Heart right ventricle (tissue), 16 donors: ENCODE measurements around the gene GPR155. TPM values are rescaled to one million over a fixed set of nuclear protein-coding genes. Genes with fewer than 3 reads are reported as not detected.

ENCODE experiments used
- ATAC-seq, 8 donors: fragments of 200-7000 bp; cut with Tn5 transposase; one replicate each; pipeline ENCODE4 v1.9.1; 2020; ENCODE audit warnings: mild to moderate bottlenecking in 8 of 8, moderate library complexity in 8 of 8, moderate number of reproducible peaks in 1 of 8
- DNase-seq, 2 donors: peaks; one replicate each; pipeline ENCODE4 v3.0.0-alpha.2; 2020
- H3K27ac ChIP-seq, 10 donors: fragments of 200-600 bp; sonication (generic) in 2 of 10; one replicate each; pipeline versions ENCODE4 v1.5.0 to v1.8.0; 2020 to 2022; ENCODE audit warnings: mild to moderate bottlenecking in 3 of 10
- H3K27me3 ChIP-seq, 7 donors: fragments of 200-600 bp; one replicate each; pipeline ENCODE4 v1.8.0; 2021 to 2022; ENCODE audit warnings: mild to moderate bottlenecking in 2 of 7
- H3K36me3 ChIP-seq, 9 donors: fragments of 200-600 bp; sonication (generic) in 1 of 9; one replicate each; pipeline versions ENCODE4 v1.5.0 to v1.8.0; 2020 to 2022; ENCODE audit warnings: mild to moderate bottlenecking in 2 of 9
- H3K4me1 ChIP-seq, 9 donors: fragments of 200-600 bp; sonication (generic) in 1 of 9; one replicate each; pipeline versions ENCODE4 v1.5.0 to v1.8.0; 2020 to 2022; ENCODE audit warnings: mild to moderate bottlenecking in 4 of 9
- H3K4me3 ChIP-seq, 10 donors: fragments of 200-600 bp; sonication (generic) in 2 of 10; one replicate each; pipeline versions ENCODE4 v1.5.0 to v1.8.0; 2020 to 2022; ENCODE audit warnings: mild to moderate bottlenecking in 7 of 10, moderate library complexity in 2 of 10
- H3K9me3 ChIP-seq, 11 donors: fragments of 200-600 bp in 10 of 11; sonication (generic) in 2 of 11; one replicate each; pipeline versions ENCODE4 v1.5.0 to v1.8.0; 2013 to 2022; ENCODE audit warnings: mild to moderate bottlenecking in 2 of 11, control low read depth in 1 of 11, moderate library complexity in 1 of 11
- CTCF ChIP-seq, 9 donors: fragments of 200-600 bp; sonication (generic) in 2 of 9; IDR thresholded peaks; one replicate each; pipeline versions ENCODE4 v1.5.0 to v1.8.0; 2021 to 2022; ENCODE audit warnings: antibody characterized with exemption in 9 of 9, mild to moderate bottlenecking in 5 of 9, moderate library complexity in 1 of 9
- WGBS, 2 donors: extraction: QIAGEN DNeasy Blood & Tissue Kit; methylation state at CpG; one replicate each; pipeline ENCODE4 v1.1.7; 2013; ENCODE audit warnings: inconsistent platforms in 1 of 2; 5-methylcytosine and 5-hydroxymethylcytosine counted together
- intact Hi-C, 10 donors: fragments of 100-400 bp; cut with DNase I; formaldehyde crosslinking; loops; one replicate each; pipeline versions ENCODE4 v1.11.1 to v1.14.2; 2022
- polyA plus RNA-seq, 2 donors: library from polyadenylated mRNA; stranded (reverse); fragments of 200-250 nt; gene quantifications; one replicate each; pipeline ENCODE4 v1.2.3, GENCODE V29; 2013
- total RNA-seq, 10 donors: library from RNA; stranded (reverse); fragmentation: NEBNext Ultra II Directional in 3 of 10; extraction: Animal tissue kit (Norgen Biotek cat#: 25700) in 3 of 10; gene quantifications; one replicate each; pipeline versions ENCODE4 v1.2.1 to v1.2.4, GENCODE V29; 2021 to 2023
- donor health status: Arrhythmogenic right ventricular cardiomyopathy.
- donor health status: ischemic (EF 13 %, LVEDD 7.1; RV severe dilation, severe dysfunction).
- donor health status: healthy with polysubstance abuse.
- donor health status: DM: no; HTN: yes; CAD: no.
- donor health status: DM: no; HTN: no; CAD: no.
- donor health status: ischemic (EF 25% LVEDD 6.9; RV normal size, moderate dysfunction).
- donor health status: ischemic (EF 25% LVEDD 5.7; RV mildly dilated, moderate dysfunction).
- donor health status: healthy.
- donor health status: DM: yes; HTN: yes; CAD: no.
- donor health status: Ischemic cardiomyopathy.
- donor health status: ischemic (EF 35%, LVEDD 5.7; RV mildly dilated, moderate dysfunction).
- donor health status: nonischemic (EF 11% LVEDD 7.7; RV severe dilation, severe dysfunction).
- donor health status: DM: yes; HTN: yes; CAD: no.
- donor health status: PGD.
- donor health status: ischemic (EF 29% LVEDD 5.4; RV normal size, mild dysfunction).
- donor health status: nonischemic (EF 23%, LVEDD 6.1; RV moderate dilation, normal function).

Gene GPR155
- total and polyA plus RNA-seq, 12 donors: 2.3 to 17.9 (median 13.2) TPM

GRCh38 chr2:174400853-174401252 is 86.0 kb downstream of the GPR155 start:
- H3K27me3 ChIP-seq: no peaks in the 10 kb centered on the region
- no peak for ATAC-seq
- H3K4me1 ChIP-seq: peaks cover 0 to 16% (median 10%) of the 10 kb centered on the region in 9 donors
- no peak overlapping the region for H3K27ac ChIP-seq
- intact Hi-C loops: no loop called here
- H3K4me3 ChIP-seq: no peak overlapping the region
- no peaks in the 10 kb centered on the region for H3K9me3 ChIP-seq
- H3K36me3 ChIP-seq: peaks cover 0 to 48% (median 10%) of the 10 kb centered on the region in 9 donors
- no peak for DNase-seq
- TF ChIP-seq CTCF (IDR thresholded peaks at IDR 0.05): no peak

GRCh38 chr2:174399171-174399570 is 87.7 kb downstream of the GPR155 start:
- Histone ChIP-seq H3K4me1 (peaks cover 2 to 23% (median 17%) of the 10 kb centered on the region in 9 donors), H3K4me3 (no peak overlapping the region), H3K27ac (no peak overlapping the region), H3K9me3 (no peaks in the 10 kb centered on the region), H3K27me3 (no peaks in the 10 kb centered on the region), H3K36me3 (peaks cover 0 to 46% (median 10%) of the 10 kb centered on the region in 9 donors)
- TF ChIP-seq CTCF (IDR thresholded peaks at IDR 0.05): no peak
- DNase-seq (no peak), ATAC-seq (no peak)
- intact Hi-C loops: no loop called here
- 75 to 87% methylated on average over 1 of the region's 1 CpG for WGBS, 2 donors

GRCh38 chr2:174397773-174398172 is 89.1 kb downstream of the GPR155 start:
- TF ChIP-seq CTCF (IDR thresholded peaks at IDR 0.05): no peak
- Histone ChIP-seq H3K4me1 (peaks cover 4 to 37% (median 31%) of the 10 kb centered on the region in 9 donors), H3K27me3 (no peaks in the 10 kb centered on the region), H3K9me3 (no peaks in the 10 kb centered on the region), H3K27ac (no peak overlapping the region), H3K4me3 (no peak overlapping the region), H3K36me3 (peaks cover 0 to 40% (median 10%) of the 10 kb centered on the region in 9 donors)
- intact Hi-C loops: no loop called here
- DNase-seq: no peak
- no peak for ATAC-seq
- WGBS, 2 donors: 81 to 89% methylated on average over 3 of the region's 3 CpGs

- ATAC-seq (peak in 6 of 8 donors; percentile 12 to 59 (median 28)), DNase-seq (no peak)
- Histone ChIP-seq H3K9me3 (no peaks in the 10 kb centered on the region), H3K36me3 (peaks cover 0 to 37% (median 9%) of the 10 kb centered on the region in 9 donors), H3K27me3 (no peaks in the 10 kb centered on the region), H3K4me1 (peaks cover 4 to 43% (median 36%) of the 10 kb centered on the region in 9 donors), H3K4me3 (peak overlapping the region; percentile 54 to 93 (median 76)), H3K27ac (peak overlapping the region in 9 of 10 donors; percentile 57 to 92 (median 86))
- no peak for TF ChIP-seq CTCF (IDR thresholded peaks at IDR 0.05)
- intact Hi-C loops: no loop called here
- WGBS, 2 donors: 16% methylated on average over 27 of the region's 27 CpGs
Measured at GRCh38 chr2:174395969-174396630, 90.7 kb downstream of the GPR155 start.
